SK-N-SH (cell line): ENCODE measurements around the gene DPYSL5. TPM values are rescaled to one million over a fixed set of nuclear protein-coding genes. Genes with fewer than 3 reads are reported as not detected.

Experiments
- CTCF ChIA-PET: fragments of 300-600, 350-600 bp; formaldehyde crosslinking; extraction: SDS; loops from one replicate; lab custom pipeline; 2021; lab: Yijun Ruan, JAX
- POLR2A ChIA-PET: fragments of 350-600 bp; sonication (Branson Sonifier 250); formaldehyde crosslinking; extraction: SDS; loops from one replicate; lab custom pipeline; 2020; ENCODE audit warnings: antibody characterized with exemption, inconsistent platforms; lab: Yijun Ruan, JAX
- DNase-seq: peaks from one replicate; pipeline ENCODE4 v3.0.0; 2012
- H2AFZ ChIP-seq: fragments of 200-600 bp; sonication (generic); 2 replicates; pipeline ENCODE4 v1.8.1; 2016; ENCODE audit warnings: antibody characterized with exemption, mild to moderate bottlenecking, low read depth
- H3F3A ChIP-seq: fragments of 200-600 bp; sonication (generic); replicated peaks from 2 replicates; pipeline ENCODE3; 2016; ENCODE audit warnings: antibody characterized with exemption, mild to moderate bottlenecking; ENCODE audit not compliant: insufficient read depth
- H3K27ac ChIP-seq, 2 experiments: fragments of 200-500 bp in 1 of 2; fragments of 200-600 bp in 1 of 2; sonication (Bioruptor generic) in 1 of 2; sonication (generic), shearing (Covaris generic) in 1 of 2; 2 replicates each; pipeline versions ENCODE4 v1.5.1 to v1.6.1; 2014 to 2016; ENCODE audit warnings: low read depth in 2 of 2, inconsistent platforms in 1 of 2, low read length in 1 of 2, mild to moderate bottlenecking in 1 of 2, mixed read lengths in 1 of 2
- H3K27me3 ChIP-seq: fragments of 200-600 bp; sonication (generic), shearing (Covaris generic); 2 replicates; pipeline ENCODE4 v1.6.1; 2016; ENCODE audit warnings: mixed run types; ENCODE audit not compliant: insufficient read depth
- H3K36me3 ChIP-seq, 2 experiments: fragments of 200-500 bp in 1 of 2; fragments of 200-600 bp in 1 of 2; sonication (Bioruptor generic) in 1 of 2; sonication (generic) in 1 of 2; replicated peaks in 1 of 2; 2 replicates each; pipeline versions ENCODE3 to v1.5.1; 2014 to 2016; ENCODE audit warnings: low read length in 1 of 2, mild to moderate bottlenecking in 1 of 2; ENCODE audit not compliant: insufficient read depth in 2 of 2, control insufficient read depth in 1 of 2
- H3K4me1 ChIP-seq, 2 experiments: fragments of 200-500 bp in 1 of 2; fragments of 200-600 bp in 1 of 2; sonication (Bioruptor generic) in 1 of 2; sonication (generic), shearing (Covaris generic) in 1 of 2; 2 replicates each; pipeline versions ENCODE4 v1.5.1 to v1.6.1; 2014 to 2016; ENCODE audit warnings: low read depth in 1 of 2, low read length in 1 of 2, mixed run types in 1 of 2; ENCODE audit not compliant: insufficient read depth in 2 of 2, control insufficient read depth in 1 of 2
- H3K4me2 ChIP-seq: fragments of 200-600 bp; sonication (generic), shearing (Covaris generic); 2 replicates; pipeline ENCODE4 v1.6.1; 2017; ENCODE audit warnings: mixed run types
- H3K4me3 ChIP-seq, 2 experiments: fragments of 200-500 bp in 1 of 2; fragments of 200-600 bp in 1 of 2; sonication (Bioruptor generic) in 1 of 2; sonication (generic), shearing (Covaris generic) in 1 of 2; 2 replicates each; pipeline versions ENCODE4 v1.5.1 to v1.8.1; 2014 to 2016; ENCODE audit warnings: low read depth in 2 of 2, inconsistent platforms in 1 of 2, low read length in 1 of 2, mild to moderate bottlenecking in 1 of 2, mixed read lengths in 1 of 2, moderate library complexity in 1 of 2
- H3K79me2 ChIP-seq: fragments of 200-600 bp; sonication (generic); 2 replicates; pipeline ENCODE4 v1.8.1; 2017; ENCODE audit warnings: mild to moderate bottlenecking; ENCODE audit not compliant: insufficient read depth
- H3K9ac ChIP-seq: fragments of 200-600 bp; sonication (generic); 2 replicates; pipeline ENCODE4 v1.6.1; 2017; ENCODE audit warnings: mixed run types
- H3K9me2 ChIP-seq: fragments of 200-600 bp; sonication (generic); 2 replicates; pipeline ENCODE4 v1.6.1; 2017; ENCODE audit warnings: mixed run types
- H3K9me3 ChIP-seq: fragments of 200-600 bp; sonication (generic); 2 replicates; pipeline ENCODE4 v1.6.1; 2017; ENCODE audit warnings: mixed run types, mild to moderate bottlenecking, moderate library complexity
- H4K20me1 ChIP-seq: fragments of 200-600 bp; sonication (generic); 2 replicates; pipeline ENCODE4 v1.6.1; 2017; ENCODE audit warnings: mild to moderate bottlenecking, mixed run types; ENCODE audit not compliant: insufficient read depth
- CTCF ChIP-seq: fragments of 200-600 bp; sonication (generic); IDR thresholded peaks from 2 replicates; pipeline ENCODE4 v1.6.1; 2017; ENCODE audit warnings: antibody characterized with exemption, mild to moderate bottlenecking, moderate library complexity
- ELF1 ChIP-seq: IDR thresholded peaks from 2 replicates; pipeline ENCODE4 v1.4.0; 2012
- FOSL2 ChIP-seq: IDR thresholded peaks from 2 replicates; pipeline ENCODE4 v1.4.0; 2012; ENCODE audit warnings: low read depth, mild to moderate bottlenecking, moderate library complexity, borderline replicate concordance
- FOXJ3 ChIP-seq: sonication (generic); formaldehyde crosslinking; IDR thresholded peaks from 2 replicates; pipeline ENCODE4 v1.5.1; 2020; ENCODE audit warnings: mild to moderate bottlenecking, missing genetic modification reagents
- JUND ChIP-seq: IDR thresholded peaks from 2 replicates; pipeline ENCODE4 v1.4.0; 2012
- MAX ChIP-seq: IDR thresholded peaks from 2 replicates; pipeline ENCODE4 v1.4.0; 2012; ENCODE audit warnings: low read depth
- NFIC ChIP-seq: IDR thresholded peaks from 2 replicates; pipeline ENCODE4 v1.4.0; 2012; ENCODE audit warnings: borderline replicate concordance
- PBX3 ChIP-seq: IDR thresholded peaks from 2 replicates; pipeline ENCODE4; 2012
- POLR2AphosphoS5 ChIP-seq: IDR thresholded peaks from 2 replicates; pipeline ENCODE4 v1.6.1; 2012; ENCODE audit warnings: low read depth, low read length
- RAD21 ChIP-seq: IDR thresholded peaks from 2 replicates; pipeline ENCODE4 v1.6.1; 2012; ENCODE audit warnings: mild to moderate bottlenecking, low read length
- RFX5 ChIP-seq: IDR thresholded peaks from 2 replicates; pipeline ENCODE4 v1.6.1; 2012; ENCODE audit warnings: mild to moderate bottlenecking, improper control_type of control experiment, low read length
- USF1 ChIP-seq: IDR thresholded peaks from 2 replicates; pipeline ENCODE4 v1.4.0; 2012; ENCODE audit warnings: low read depth, borderline replicate concordance
- WGBS: methylation state at CpG from one replicate; pipeline ENCODE4 v1.1.6; 2017; ENCODE audit warnings: low lambda C conversion rate; 5-methylcytosine and 5-hydroxymethylcytosine counted together
- polyA plus RNA-seq, 3 experiments: library from polyadenylated mRNA; depleted of rRNA; stranded (reverse); fragments of >200 nt; gene quantifications; 2 replicates each; pipeline ENCODE4 v1.2.3, GENCODE V29; 2012

The DPYSL5 gene
- polyA plus RNA-seq, 1 of the 3 experiments (the other 2 are of a cell fraction) = 0.79 TPM

GRCh38 chr2:26985807-26986206 lies 137.9 kb downstream of the DPYSL5 start:
- no peaks in the 10 kb centered on the region for H3K27me3 ChIP-seq
- H3K9me3 ChIP-seq = no peaks in the 10 kb centered on the region
- H2AFZ ChIP-seq = no peak overlapping the region
- no peaks in the 10 kb centered on the region for H3K9me2 ChIP-seq
- peaks cover 12 to 17% of the 10 kb centered on the region in 2 experiments; a peak in 3 of 4 replicates for H3K4me1 ChIP-seq
- peaks cover 16% of the 10 kb centered on the region for H4K20me1 ChIP-seq
- WGBS = 96% methylated on average over 4 of the region's 4 CpGs
- no peak overlapping the region for H3K4me3 ChIP-seq
- POLR2A ChIA-PET = no interaction called here
- H3K36me3 ChIP-seq = no peaks in the 10 kb centered on the region
- no peak overlapping the region for H3K27ac ChIP-seq
- H3K4me2 ChIP-seq = no peak overlapping the region
- DNase-seq = no peak
- CTCF ChIA-PET = interaction anchor here (7.8 to 25.8 kb wide), 2 partner anchors 23 to 31 kb away, joined by 74 to 257 read pairs; no protein-coding TSS in a partner anchor
- no peak for TF ChIP-seq POLR2AphosphoS5
- H3K79me2 ChIP-seq = no peaks in the 10 kb centered on the region
- H3F3A ChIP-seq = peaks cover 24% of the 10 kb centered on the region
- H3K9ac ChIP-seq = no peak overlapping the region

- DNase-seq = no peak
- no peak overlapping the region for H3K27ac ChIP-seq
- POLR2A ChIA-PET = no interaction called here
- H3K9me3 ChIP-seq = no peaks in the 10 kb centered on the region
- peaks cover 24% of the 10 kb centered on the region for H3F3A ChIP-seq
- peaks cover 16% of the 10 kb centered on the region for H4K20me1 ChIP-seq
- CTCF ChIA-PET = interaction anchor here (0.8 to 25.8 kb wide), 4 partner anchors 17 to 140 kb away, joined by 3 to 257 read pairs (median 43); no protein-coding TSS in a partner anchor
- no peaks in the 10 kb centered on the region for H3K9me2 ChIP-seq
- WGBS = 85% methylated on average over 5 of the region's 5 CpGs
- H3K4me1 ChIP-seq = peaks cover 12 to 17% of the 10 kb centered on the region in 2 experiments; a peak in 3 of 4 replicates
- no peak overlapping the region for H3K4me3 ChIP-seq
- no peak overlapping the region for H3K4me2 ChIP-seq
- H3K79me2 ChIP-seq = no peaks in the 10 kb centered on the region
- TF ChIP-seq PBX3 (peak; percentile 89), RFX5 (no peak), JUND (peak; percentile 8; the same call in 1 of the 2 replicates), NFIC (peak; percentile 39; the same call in 1 of the 2 replicates), CTCF (no peak), MAX (no peak), FOSL2 (peak; percentile 54; the same call in 1 of the 2 replicates), USF1 (no peak), RAD21 (no peak), FOXJ3 (CRISPR knock-in tag) (no peak), ELF1 (no peak)
- no peaks in the 10 kb centered on the region for H3K27me3 ChIP-seq
- H3K9ac ChIP-seq = no peak overlapping the region
- no peaks in the 10 kb centered on the region for H3K36me3 ChIP-seq
- H2AFZ ChIP-seq = no peak overlapping the region
Measured at GRCh38 chr2:26986576-26986975, 138.6 kb downstream of the DPYSL5 start.
